ENCODE data around the gene DYRK1A.
"Not testable (repeated sequence)": the region's sequence is repeated elsewhere in the genome, so short reads cannot be mapped to it uniquely, and the experiment has no call there.

Gene DYRK1A

DNA sequence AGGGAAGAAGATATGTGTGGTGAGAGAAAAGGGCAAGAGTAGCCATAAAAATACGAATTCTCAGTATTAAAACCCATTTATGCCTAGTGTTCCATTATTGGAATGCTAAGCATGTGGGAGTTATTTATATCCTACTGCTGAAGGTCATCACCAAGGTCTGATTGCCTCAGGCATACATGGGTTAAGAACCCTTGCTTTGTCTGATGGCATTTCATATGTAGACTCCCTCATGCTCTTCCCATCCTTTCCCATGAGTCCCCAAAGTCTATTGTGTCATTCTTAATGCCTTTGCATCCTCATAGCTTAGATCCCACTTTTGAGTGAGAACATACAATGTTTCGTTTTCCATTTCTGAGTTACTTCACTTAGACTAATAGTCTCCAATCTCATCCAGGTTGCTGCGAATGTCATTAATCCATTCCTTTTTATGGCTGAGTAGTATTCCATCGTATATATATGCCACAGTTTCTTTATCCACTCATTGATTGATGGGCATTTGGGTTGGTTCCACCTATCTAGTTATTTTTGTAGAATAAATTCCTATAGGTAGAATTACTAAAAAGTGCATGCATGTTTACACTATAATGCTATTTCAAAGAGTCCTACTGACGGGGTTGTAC is 172.5 kb downstream of the DYRK1A start:
- TF ChIP-seq CTCF (IDR thresholded peaks at IDR 0.05; ENCODE audit: low read depth, low read length), result no peak
- peaks cover 17% of the 10 kb centered on the region for H3K9me3 ChIP-seq (ENCODE audit: severe bottlenecking)
- no peak overlapping the region for H3K4me3 ChIP-seq (ENCODE audit: low read depth, low read length)
- DNase-seq, result no peak
- H3K27ac ChIP-seq, result no peak overlapping the region
- no peaks in the 10 kb centered on the region for H3K36me3 ChIP-seq
- H3K27me3 ChIP-seq (ENCODE audit: insufficient read depth, low read depth, severe bottlenecking), result no peaks in the 10 kb centered on the region

- not testable (repeated sequence) for H3K27me3 ChIP-seq (ENCODE audit: insufficient read depth, low read depth, severe bottlenecking); H3K36me3 ChIP-seq; H3K27ac ChIP-seq; DNase-seq; H3K4me3 ChIP-seq (ENCODE audit: low read depth, low read length); H3K9me3 ChIP-seq (ENCODE audit: severe bottlenecking)
Observed at GRCh38 chr21:37541128-37541527, 174.6 kb downstream of the DYRK1A start.

DNA sequence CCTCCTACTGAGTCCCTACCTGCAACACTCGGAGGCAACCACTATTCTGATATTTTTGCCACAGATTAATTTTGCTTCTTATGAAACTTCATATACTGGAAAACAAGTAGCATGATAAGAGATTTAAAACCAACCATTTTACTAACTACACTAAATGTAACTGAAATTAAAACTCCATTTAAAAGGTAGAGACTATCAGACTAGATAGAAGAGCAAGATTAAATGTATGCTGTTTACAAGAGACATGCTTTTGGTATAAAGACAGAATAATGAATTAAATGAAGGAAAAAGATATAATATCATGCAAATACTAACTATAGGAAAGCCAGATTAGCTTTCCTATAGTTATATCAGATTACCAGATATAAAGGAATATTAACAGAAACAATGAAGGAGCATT is 175.9 kb downstream of the DYRK1A start:
- Histone ChIP-seq H3K4me3 (ENCODE audit: low read depth, low read length) (no peak overlapping the region), H3K27me3 (ENCODE audit: insufficient read depth, low read depth, severe bottlenecking) (no peaks in the 10 kb centered on the region), H3K9me3 (ENCODE audit: severe bottlenecking) (no peaks in the 10 kb centered on the region), H3K36me3 (no peaks in the 10 kb centered on the region), H3K27ac (no peak overlapping the region)
- no peak for TF ChIP-seq CTCF (IDR thresholded peaks at IDR 0.05; ENCODE audit: low read depth, low read length)
- no peak for DNase-seq

DNA sequence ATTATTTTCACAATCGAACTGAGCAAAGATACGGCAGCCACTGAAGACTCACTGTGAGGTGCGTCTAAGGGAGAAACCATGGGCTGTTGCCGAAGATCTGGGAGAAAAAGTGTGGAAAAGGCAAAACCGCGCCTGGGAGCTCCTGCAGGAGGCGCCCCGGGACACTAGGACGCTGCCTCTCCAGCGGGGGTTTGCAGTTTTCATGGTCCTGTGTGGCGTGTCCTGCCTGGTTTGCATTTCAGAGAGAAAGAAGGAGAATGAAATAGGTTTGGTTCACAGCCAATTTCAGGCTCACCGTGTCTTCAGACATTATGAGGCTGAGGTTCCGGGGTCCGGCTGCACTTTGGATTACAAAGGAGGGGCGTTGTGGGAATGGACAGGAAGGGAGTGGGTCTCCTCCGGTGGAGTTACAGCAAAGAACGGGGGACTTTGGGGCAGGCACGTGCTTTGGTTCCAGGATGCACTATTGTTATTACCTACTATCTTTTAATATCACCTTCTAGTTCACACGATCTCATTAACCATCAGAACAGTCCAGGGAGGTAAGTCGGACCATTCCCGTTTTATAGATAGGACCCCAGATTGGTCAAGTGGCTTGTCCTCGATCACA is 179.8 kb downstream of the DYRK1A start:
- no peaks in the 10 kb centered on the region for H3K9me3 ChIP-seq (ENCODE audit: severe bottlenecking)
- H3K36me3 ChIP-seq, result no peaks in the 10 kb centered on the region
- peak overlapping the region; percentile 30 for H3K27ac ChIP-seq
- no peaks in the 10 kb centered on the region for H3K27me3 ChIP-seq (ENCODE audit: insufficient read depth, low read depth, severe bottlenecking)
- no peak for DNase-seq
- peak; percentile 42 for TF ChIP-seq CTCF (IDR thresholded peaks at IDR 0.05; ENCODE audit: low read depth, low read length)
- peak overlapping the region; percentile 19 for H3K4me3 ChIP-seq (ENCODE audit: low read depth, low read length)

- H3K27ac ChIP-seq, result peak overlapping the region; percentile 30
- no peak for TF ChIP-seq CTCF (IDR thresholded peaks at IDR 0.05; ENCODE audit: low read depth, low read length)
- no peaks in the 10 kb centered on the region for H3K9me3 ChIP-seq (ENCODE audit: severe bottlenecking)
- H3K36me3 ChIP-seq, result no peaks in the 10 kb centered on the region
- no peaks in the 10 kb centered on the region for H3K27me3 ChIP-seq (ENCODE audit: insufficient read depth, low read depth, severe bottlenecking)
- DNase-seq, result peak; percentile 91
- peak overlapping the region; percentile 19 for H3K4me3 ChIP-seq (ENCODE audit: low read depth, low read length)
Observed at GRCh38 chr21:37546949-37547614, 180.5 kb downstream of the DYRK1A start.

DNA sequence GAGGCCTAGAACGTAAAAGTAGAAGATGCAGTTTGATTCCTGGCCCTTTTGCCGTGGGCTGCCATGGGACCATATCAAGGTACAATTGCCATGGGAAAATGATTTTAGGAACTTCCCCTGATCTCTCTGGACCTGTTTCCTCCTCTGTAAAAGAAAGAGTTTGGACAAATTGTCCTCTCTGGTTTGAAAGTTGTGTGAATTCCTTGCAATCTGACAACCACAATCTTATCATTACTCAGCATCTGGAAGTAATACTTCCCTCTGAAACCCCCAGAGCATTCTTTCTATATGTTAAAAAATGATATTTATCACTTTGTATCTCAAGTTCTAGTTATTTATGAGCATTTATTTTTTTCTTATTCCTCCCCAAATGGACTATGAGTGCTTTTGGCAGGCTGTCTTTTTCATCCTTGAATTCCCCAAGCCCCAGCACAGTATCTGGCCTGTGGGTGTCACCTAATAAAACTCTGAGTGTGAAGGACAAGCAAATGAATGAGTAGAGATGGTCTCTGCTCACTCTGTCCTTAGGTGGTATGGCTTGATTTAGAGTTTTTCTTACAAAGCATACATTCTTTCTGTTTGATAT is 181.1 kb downstream of the DYRK1A start:
- no peak for DNase-seq
- Histone ChIP-seq H3K36me3 (no peaks in the 10 kb centered on the region), H3K9me3 (ENCODE audit: severe bottlenecking) (no peaks in the 10 kb centered on the region), H3K27me3 (ENCODE audit: insufficient read depth, low read depth, severe bottlenecking) (no peaks in the 10 kb centered on the region), H3K4me3 (ENCODE audit: low read depth, low read length) (no peak overlapping the region), H3K27ac (peak overlapping the region; percentile 30)
- TF ChIP-seq CTCF (IDR thresholded peaks at IDR 0.05; ENCODE audit: low read depth, low read length), result no peak
